D721Med (cell line): ENCODE results near the gene BLTP1.

Experiments
- DNase-seq: peaks from one replicate; pipeline ENCODE4 v3.0.0; 2011; ENCODE audit warnings: low spot score; ENCODE audit not compliant: insufficient read length
- FAIRE-seq: peaks from 2 replicates; lab custom pipeline; 2011; peaks lifted over from hg19 to GRCh38; lab: Jason Lieb, UNC
- CTCF ChIP-seq: IDR thresholded peaks from 2 replicates; pipeline ENCODE4 v1.5.1; 2012; ENCODE audit warnings: mild to moderate bottlenecking, control low read depth; ENCODE audit not compliant: insufficient read depth; ENCODE audit errors: missing control alignments

Gene BLTP1

GRCh38 chr4:122170775-122171174, 18.6 kb downstream of the BLTP1 start:
- no peak for FAIRE-seq
- DNase-seq = no peak
- no peak for TF ChIP-seq CTCF

- FAIRE-seq (no peak), DNase-seq (no peak)
- no peak for TF ChIP-seq CTCF
Observed at GRCh38 chr4:122171323-122171722, 19.2 kb downstream of the BLTP1 start.

GRCh38 chr4:122172266-122172665, 20.1 kb downstream of the BLTP1 start:
- TF ChIP-seq CTCF = no peak
- no peak for FAIRE-seq
- DNase-seq = no peak

- DNase-seq (no peak), FAIRE-seq (no peak)
- TF ChIP-seq CTCF = no peak
Observed at GRCh38 chr4:122178961-122179360, 26.8 kb downstream of the BLTP1 start.

GRCh38 chr4:122195718-122196117, 43.6 kb downstream of the BLTP1 start:
- no peak for DNase-seq
- no peak for FAIRE-seq
- TF ChIP-seq CTCF = no peak
